K562 (cell line): ENCODE measurements around the gene EPB41L4A. TPM values are rescaled to one million over a fixed set of nuclear protein-coding genes. Genes with fewer than 3 reads are reported as not detected.

ENCODE experiments used
- ELF2 ChIP-seq: fragments of 250-450 bp; sonication (Bioruptor Pico); IDR thresholded peaks from 2 replicates; pipeline ENCODE4 v1.5.0; 2021; ENCODE audit warnings: mild to moderate bottlenecking
- SMAD3 ChIP-seq: fragments of 450-650 bp; formaldehyde crosslinking; conservative IDR thresholded peaks from 2 replicates; pipeline ENCODE4 v1.4.0; 2020; ENCODE audit warnings: mild to moderate bottlenecking
- THRB ChIP-seq: fragments of 450-650 bp; formaldehyde crosslinking; conservative IDR thresholded peaks from 2 replicates; pipeline ENCODE4 v1.4.0; 2022; ENCODE audit warnings: mild to moderate bottlenecking, missing genetic modification characterization
- polyA plus RNA-seq, 8 experiments: library from polyadenylated mRNA; depleted of rRNA in 4 of 8; stranded (reverse) in 5 of 8; unstranded in 3 of 8; fragments of >200 nt; fragmentation: Nextera tagmentation in 2 of 8; fragmentation: Illumina TruSeq in 1 of 8; extraction: Ambion mirVana in 2 of 8; extraction: Trizol in 1 of 8; gene quantifications; 2 replicates each; pipeline versions ENCODE4 v1.2.1 to v1.2.3, GENCODE V29; 2011 to 2014; ENCODE audit warnings: inconsistent platforms in 1 of 8, missing spikeins in 1 of 8
- total RNA-seq, 7 experiments: library from RNA; depleted of rRNA in 6 of 7; stranded (reverse); fragments of >200 nt in 6 of 7; fragmentation: Illumina TruSeq in 2 of 7; extraction: Trizol in 2 of 7; gene quantifications; 2 replicates each; pipeline versions ENCODE4 v1.2.1 to v1.2.3, GENCODE V29; 2011 to 2021; ENCODE audit warnings: low replicate concordance in 1 of 7
- TF ChIP-seq, protein P1 (sequence below): fragments of 250-450 bp; sonication (Bioruptor Pico); IDR thresholded peaks from 2 replicates; pipeline ENCODE4 v1.5.0; 2021; ENCODE audit warnings: mild to moderate bottlenecking, moderate library complexity
- TF ChIP-seq, protein P2 (sequence below), 3 experiments: fragments of 200-800 bp in 1 of 3; sonication (Bioruptor generic) in 1 of 3; sonication (generic) in 1 of 3; formaldehyde crosslinking in 1 of 3; IDR thresholded peaks; 2 replicates each; pipeline versions ENCODE4 v1.6.1 to v1.8.0; 2016 to 2022; ENCODE audit warnings: mild to moderate bottlenecking in 2 of 3, missing compliant biosample characterization in 2 of 3, missing genetic modification characterization in 2 of 3, missing genetic modification reagents in 1 of 3

EPB41L4A gene
- total and polyA plus RNA-seq, 9 of the 15 experiments (the other 6 are each of a cell fraction or from before 2014, with no cell fraction given), result 0.04 to 0.35 (median 0.12) TPM; not detected in 3

DNA sequence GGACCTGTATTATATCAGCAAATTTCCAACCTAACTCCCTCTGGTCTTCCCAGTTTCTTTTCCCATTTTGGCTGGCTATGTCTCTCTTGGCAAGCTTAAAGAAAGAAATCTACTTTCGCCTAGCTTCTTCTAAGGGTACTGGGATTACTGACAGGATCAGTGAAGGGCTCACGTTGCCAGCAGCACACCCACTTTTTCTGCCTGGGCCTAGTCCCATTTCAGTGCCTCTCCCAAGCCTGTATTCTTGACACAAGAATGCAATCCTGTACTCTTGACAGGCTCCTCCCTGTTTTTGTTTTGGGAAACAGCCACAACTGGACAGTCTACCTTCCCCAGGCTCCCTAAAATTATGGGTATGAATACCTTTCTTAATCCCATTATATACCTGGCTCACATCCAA, 170.5 kb downstream of the EPB41L4A start (continued):
- TF ChIP-seq, protein P1, sequence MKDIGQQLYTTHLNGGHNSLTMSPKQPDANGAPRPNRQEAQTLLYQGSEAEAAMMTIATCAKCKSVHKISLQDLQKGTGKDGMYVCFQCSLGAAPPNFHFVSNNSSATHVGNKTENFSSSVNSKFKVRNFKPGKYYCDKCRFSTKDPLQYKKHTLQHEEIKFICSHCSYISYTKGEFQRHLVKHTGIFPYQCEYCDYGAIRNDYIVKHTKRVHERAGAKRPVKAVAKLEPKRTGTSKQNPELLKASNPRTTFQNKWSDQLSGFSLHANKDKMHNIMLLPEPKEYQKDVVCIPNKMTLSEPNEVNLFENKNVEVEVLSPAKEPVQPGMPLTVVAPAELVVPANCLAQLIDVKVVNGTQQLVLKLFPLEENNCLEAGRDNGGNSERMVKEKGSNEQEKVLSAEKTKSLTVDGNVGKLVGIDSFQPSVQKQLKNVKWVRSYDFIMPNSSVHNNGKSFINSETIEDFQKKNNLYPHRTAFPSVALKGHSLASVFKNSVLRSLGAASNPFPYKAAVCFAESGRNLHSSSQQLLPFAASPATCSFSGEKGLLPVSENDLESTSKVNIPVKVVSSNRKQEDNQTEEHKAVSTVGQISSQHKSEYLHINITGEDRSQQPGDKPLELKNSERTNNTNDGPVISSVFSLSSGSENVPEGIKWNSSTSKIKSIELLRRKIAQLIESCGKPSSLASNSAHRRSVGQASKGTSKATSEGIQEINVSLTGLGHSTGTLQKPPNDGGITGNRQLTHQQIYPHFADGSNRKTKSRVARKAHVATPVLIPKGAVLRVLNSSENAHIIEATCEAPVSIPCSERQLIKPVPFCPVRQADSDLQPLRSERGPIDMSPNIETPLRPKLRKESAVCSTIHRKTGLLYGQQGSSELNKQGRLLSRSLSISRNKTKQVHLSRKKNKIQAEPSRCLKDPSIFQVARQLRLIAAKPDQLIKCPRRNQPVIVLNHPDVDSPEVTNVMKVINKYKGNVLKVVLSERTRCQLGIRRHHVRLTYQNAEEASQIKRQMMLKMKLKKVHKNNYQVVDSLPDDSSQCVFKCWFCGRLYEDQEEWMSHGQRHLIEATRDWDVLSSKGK (CRISPR knock-in tag), result no peak
- TF ChIP-seq ELF2 (no peak), THRB (CRISPR knock-in tag) (no peak), SMAD3 (CRISPR knock-in tag) (no peak)
- TF ChIP-seq, protein P2, sequence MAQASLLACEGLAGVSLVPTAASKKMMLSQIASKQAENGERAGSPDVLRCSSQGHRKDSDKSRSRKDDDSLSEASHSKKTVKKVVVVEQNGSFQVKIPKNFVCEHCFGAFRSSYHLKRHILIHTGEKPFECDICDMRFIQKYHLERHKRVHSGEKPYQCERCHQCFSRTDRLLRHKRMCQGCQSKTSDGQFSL (CRISPR knock-in tag; IDR thresholded peaks at IDR 0.05), result no peak
- TF ChIP-seq, protein P2 (tag; IDR thresholded peaks at IDR 0.05), result no peak
- TF ChIP-seq, all 486 proteins: peak for 0
